ENCODE results near the gene DHODH.
A peak's percentile ranks its signal among the peaks of the same experiment; 100 is the strongest.
"Not testable (repeated sequence)": the region's sequence is repeated elsewhere in the genome, so short reads cannot be mapped to it uniquely, and the experiment has no call there.

DHODH gene

DNA sequence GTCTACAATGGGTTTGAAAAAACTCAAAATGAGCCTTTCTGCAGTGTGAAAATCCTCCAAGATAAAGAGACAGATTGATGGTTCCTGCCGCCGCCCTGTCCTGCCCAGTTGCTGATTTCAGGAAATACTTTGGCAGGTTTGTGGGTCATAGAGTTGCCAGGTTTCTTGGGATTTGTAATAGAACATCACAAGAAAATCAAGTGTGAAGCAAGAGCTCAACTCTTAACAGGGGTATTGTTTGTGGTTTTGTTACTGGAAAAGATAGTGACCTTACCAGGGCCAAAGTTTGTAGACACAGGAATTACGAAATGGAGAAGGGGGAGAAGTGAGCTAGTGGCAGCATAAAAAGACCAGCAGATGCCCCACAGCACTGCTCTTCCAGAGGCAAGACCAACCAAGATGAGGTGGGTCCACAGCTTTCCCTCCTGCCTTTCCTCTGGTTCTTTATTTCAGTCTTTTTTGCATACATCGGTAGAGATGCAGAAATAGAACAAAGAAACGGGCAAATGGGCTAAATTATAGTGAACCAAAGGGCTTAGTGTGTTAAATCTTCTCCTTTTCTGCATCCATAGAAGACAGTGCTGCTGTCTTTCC is 45.8 kb downstream of the DHODH start, which contains the start of gene HP:
Gene HP (plus strand): TSS at position 252 of the 594 bp plus-strand sequence. CDS start 148 bp downstream, at position 400.
- DNase-seq (ENCODE audit: low spot score) = not testable (repeated sequence)

DNA sequence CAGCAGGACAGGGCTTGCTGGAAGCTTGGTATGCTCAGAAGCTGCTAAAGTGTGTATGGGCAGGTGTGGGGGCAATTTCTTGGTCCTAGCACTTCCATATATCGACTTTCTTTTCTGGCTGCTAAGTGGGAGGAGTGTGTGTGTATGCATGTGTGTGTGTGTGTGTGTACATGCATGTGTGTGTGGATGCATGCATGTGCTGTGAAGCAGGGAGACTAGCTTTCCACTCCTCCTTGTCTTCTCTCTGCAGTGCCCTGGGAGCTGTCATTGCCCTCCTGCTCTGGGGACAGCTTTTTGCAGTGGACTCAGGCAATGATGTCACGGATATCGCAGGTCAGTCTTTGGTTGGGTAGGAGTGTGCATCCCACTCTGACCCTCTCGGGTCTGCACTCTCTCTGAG is 47.4 kb downstream of the DHODH start:
- DNase-seq (ENCODE audit: low spot score) = no peak

DNA sequence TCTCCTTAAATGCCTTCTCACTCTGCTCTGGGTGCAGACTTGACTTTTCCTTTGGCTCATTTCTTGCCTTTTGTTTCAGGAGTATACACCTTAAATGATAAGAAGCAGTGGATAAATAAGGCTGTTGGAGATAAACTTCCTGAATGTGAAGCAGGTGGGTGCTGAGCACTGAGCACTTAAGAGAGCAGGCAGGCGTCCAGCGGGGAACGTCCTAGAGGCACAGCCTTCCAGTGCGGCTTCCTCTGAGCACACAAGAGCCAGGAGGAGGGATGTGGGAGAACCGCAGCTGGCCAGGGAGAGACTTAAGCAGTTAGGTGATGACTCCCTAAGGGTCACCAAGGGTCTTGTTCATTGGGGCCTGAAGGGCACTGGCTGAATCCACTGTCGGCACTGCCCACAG is 48.8 kb downstream of the DHODH start:
- not testable (repeated sequence) for DNase-seq (ENCODE audit: low spot score)

DNA sequence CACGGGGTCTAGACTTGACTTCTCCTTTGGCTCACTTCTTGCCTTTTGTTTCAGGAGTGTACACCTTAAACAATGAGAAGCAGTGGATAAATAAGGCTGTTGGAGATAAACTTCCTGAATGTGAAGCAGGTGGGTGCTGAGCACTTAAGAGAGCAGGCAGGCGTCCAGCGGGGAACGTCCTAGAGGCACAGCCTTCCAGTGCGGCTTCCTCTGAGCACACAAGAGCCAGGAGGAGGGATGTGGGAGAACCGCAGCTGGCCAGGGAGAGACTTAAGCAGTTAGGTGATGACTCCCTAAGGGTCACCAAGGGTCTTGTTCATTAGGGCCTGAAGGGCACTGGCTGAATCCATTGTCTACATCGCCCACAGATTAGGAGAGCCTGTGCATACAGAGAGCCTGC is 50.5 kb downstream of the DHODH start:
- not testable (repeated sequence) for DNase-seq (ENCODE audit: low spot score)

DNA sequence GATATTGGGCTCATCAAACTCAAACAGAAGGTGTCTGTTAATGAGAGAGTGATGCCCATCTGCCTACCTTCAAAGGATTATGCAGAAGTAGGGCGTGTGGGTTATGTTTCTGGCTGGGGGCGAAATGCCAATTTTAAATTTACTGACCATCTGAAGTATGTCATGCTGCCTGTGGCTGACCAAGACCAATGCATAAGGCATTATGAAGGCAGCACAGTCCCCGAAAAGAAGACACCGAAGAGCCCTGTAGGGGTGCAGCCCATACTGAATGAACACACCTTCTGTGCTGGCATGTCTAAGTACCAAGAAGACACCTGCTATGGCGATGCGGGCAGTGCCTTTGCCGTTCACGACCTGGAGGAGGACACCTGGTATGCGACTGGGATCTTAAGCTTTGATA is 51.9 kb downstream of the DHODH start:
- no peak for DNase-seq (ENCODE audit: low spot score)

DNA sequence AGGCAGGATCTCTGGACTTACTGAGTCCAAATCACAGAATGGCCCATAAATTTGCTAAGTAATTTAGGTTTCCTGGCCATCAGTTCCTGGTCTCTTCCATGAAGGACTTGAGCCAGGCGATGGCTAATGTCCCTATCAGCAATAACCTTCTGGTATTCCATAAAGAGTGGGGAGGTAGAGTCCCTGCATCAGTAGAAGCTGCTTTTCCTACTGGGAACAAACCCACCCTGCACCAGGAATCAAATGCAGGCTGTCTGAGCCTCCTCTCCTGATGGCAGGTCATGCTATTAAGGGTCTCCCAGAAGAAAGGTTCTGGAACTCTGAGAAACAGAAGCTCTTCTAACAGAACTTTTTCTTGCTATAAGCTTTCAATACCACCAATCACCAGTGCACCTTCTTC is 53.0 kb downstream of the DHODH start:
- no peak for DNase-seq (ENCODE audit: low spot score)

DNA sequence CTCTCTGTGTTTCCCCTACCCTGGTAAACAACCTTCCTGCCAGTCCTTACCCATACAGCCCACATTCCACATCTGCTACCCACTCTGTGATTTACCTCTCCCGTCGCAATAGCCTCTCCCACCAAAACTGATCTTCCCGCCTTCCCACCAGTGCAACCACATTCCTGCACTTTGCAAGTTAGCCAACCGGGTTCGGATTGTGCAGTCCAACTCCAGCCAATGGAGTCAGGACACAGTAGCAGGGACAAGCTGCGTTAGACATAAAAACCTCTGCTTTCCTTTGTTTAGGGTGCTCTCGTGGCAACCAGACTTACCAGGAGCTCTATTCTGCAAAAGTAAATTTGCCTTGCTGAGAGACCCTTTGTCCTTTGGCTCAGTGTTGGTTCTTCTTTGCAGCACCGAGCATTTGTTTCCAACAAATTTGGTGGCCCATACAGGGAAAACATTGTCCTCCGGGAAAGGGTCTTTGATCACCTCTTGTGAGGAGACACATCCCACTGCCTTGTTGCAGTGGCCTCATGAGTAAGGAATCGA is 55.9 kb downstream of the DHODH start:
- no peak for DNase-seq (ENCODE audit: low spot score)

DNA sequence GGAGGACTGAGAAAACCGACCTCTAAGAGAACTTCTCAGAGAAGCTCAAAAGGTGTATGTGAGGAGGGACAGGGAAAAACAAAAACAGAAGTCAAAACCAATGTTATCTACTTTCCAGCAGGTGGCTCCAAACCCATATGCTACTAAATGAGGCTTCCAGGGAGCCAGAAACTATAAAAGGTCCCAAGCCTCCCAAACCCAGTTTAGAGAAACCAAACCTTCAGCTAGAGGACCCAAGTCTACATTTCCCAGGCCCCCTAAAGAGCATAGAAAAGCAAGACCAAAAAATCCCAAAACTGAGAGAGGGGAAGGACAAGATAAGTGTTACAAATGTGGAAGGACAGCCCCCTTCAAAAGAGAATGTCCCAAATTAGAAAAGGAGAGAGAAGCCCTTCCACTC is 58.2 kb downstream of the DHODH start:
- peak; percentile 76 for DNase-seq (ENCODE audit: low spot score)

DNA sequence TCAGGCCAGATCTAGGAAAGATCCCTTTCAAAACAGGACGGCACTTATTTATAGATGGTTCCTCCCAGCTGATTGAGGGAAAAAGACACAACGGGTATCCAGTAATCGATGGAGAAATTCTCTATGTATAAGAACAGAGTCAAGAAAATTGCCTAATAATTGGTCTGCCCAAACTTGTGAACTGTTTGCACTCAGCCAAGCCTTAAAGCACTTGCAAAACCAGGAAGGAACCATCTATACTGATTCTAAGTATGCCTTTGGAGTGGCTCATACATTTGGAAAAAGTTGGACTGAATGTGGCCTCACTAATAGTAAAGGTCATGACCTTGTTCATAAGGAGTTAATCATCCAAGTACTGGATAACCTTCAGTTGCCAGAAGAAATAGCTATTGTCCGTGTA is 60.4 kb downstream of the DHODH start:
- no peak for DNase-seq (ENCODE audit: low spot score)

DNA sequence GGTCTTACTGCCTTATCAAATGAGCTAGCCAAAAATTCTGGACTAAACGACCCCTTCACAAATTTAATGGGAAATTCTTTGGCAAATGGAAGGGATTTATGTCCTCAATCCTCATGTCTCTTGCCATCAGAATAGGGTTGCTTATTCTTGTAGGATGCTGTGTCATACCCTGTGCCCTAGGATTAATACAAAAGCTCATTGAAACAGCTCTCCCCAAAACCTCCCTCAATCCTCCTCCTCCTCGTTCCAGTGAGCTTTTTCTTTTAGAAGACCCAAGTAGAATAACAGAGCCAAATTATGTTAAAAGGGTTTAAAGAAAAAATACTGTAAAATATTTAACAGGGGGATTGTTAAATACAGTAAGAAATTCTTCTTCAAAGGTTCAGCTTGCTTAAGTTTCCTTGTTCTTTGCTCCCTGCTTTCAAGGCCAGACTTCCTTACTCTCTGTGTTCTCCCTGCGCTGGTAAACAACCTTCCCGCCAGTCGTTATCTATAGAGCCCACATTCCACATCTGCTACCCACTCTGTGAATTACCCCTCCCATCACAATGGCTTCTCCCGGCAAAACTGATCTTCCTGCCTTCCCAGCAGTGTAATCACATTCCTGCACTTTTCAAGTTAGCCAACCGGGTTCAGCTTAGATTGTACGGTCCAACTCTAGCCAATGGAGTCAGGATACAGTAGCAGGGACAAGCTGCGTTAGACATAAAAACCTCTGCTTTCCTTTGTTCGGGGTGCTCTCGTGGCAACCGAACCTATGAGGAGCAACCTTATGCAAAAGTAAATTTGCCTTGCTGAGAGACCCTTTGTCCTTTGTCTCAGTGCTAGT is 64.2 kb downstream of the DHODH start:
- no peak for DNase-seq (ENCODE audit: low spot score)

DNA sequence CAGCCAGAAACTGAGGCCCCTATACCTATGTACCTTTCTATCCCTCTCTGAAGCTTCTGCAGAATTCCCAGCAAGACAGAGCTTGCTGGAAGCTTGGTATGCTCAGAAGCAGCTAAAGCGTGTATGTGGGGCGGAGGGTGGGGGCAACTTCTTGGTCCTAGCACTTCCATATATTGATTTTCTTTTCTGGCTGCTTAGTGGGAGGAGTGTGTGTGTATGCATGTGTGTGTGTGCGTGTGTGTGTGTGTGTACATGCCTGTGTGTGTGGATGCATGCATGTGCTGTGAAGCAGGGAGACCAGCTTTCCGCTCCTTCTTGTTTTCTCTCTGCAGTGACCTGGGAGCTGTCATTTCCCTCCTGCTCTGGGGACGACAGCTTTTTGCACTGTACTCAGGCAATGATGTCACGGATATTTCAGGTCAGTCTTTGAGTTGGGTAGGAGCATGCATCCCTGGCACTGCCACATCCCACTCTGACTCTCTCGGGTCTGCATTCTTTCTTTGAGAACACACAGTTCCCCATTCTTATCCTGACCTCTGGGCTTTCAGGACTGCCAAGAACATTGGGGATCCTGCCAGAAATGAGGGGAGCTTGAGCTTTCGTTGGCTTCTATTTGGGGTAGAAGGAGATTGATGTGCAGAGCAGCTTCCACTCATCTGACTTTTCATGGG is 65.2 kb downstream of the DHODH start:
- DNase-seq (ENCODE audit: low spot score) = no peak

DNA sequence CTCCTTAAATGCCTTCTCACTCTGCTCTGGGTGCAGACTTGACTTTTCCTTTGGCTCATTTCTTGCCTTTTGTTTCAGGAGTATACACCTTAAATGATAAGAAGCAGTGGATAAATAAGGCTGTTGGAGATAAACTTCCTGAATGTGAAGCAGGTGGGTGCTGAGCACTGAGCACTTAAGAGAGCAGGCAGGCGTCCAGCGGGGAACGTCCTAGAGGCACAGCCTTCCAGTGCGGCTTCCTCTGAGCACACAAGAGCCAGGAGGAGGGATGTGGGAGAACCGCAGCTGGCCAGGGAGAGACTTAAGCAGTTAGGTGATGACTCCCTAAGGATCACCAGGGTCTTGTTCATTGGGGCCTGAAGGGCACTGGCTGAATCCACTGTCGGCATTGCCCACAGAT is 66.5 kb downstream of the DHODH start:
- not testable (repeated sequence) for DNase-seq (ENCODE audit: low spot score)
